HG03342 (cell line): ENCODE results near the gene DPYD.

Source experiments
- ATAC-seq: cut with Tn5 transposase; IDR thresholded peaks from one replicate; pipeline ENCODE4 v1.9.1; 2021; ENCODE audit warnings: mild to moderate bottlenecking, moderate library complexity; ENCODE audit not compliant: unreplicated experiment

The DPYD gene

DNA sequence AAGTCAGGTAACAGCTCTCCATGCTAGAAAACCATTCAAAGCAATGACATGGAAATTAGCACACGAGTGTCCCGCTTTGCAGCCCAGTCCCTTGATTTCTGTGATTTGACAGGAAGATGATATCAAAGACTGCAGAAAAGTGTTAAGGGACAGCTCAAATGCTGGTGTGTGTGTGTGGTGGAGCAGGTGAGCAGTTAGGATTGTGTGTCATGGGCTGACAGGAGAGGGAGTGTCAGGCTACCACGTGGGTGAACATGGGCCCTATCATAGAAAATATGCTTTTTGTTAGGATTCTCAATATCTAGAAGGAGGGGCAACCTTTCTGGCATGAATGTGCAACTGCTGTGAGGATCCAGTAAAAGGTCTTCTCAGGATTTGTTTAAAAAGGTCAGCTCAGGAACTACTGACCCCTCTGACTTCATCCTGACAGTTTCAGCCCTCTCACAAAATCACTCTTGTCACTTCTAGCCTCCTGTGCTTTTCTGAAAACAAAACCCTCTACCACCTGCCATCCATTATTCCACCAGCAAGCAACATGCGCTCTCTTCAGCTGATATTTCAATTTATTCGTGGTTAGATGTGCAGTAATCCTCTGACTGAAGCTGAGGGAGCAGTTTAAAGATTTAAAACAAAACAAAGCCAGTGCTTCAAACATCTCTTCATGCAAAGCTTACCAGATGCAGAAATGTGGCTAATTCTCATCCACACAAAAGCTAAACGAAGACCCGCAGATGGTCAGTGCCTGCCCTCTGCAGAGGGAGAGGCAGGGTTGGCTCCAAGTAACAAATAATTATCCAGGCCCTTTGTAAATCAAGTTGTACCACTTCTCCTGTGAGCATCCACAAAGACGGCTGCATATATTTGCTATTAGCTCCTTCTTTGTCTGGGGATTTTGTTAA is 801.3 kb downstream of the DPYD start:
- ATAC-seq, result no peak

DNA sequence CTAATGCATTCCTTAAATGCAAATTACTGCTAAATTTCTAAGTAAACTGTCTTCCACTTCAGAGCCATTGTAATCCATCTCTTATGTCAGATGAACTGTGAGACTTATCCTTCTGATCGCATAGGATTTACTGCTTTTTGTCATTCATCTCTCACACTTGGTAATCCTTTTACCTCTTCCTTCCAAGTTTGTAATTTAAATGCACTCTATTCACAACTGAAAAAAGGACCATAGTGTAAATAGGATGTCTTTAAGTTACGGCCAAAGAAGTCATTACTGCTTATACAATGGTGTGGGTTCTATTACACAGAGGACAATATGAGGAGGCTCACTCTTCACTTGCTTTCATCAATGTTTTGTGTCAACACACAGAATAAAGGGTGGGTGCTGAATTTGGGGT is 806.0 kb downstream of the DPYD start:
- no peak for ATAC-seq

- ATAC-seq, result no peak
Measured at GRCh38 chr1:97112442-97112841, 808.4 kb downstream of the DPYD start.

GRCh38 chr1:97108179-97108578 is 812.7 kb downstream of the DPYD start:
- ATAC-seq, result no peak

DNA sequence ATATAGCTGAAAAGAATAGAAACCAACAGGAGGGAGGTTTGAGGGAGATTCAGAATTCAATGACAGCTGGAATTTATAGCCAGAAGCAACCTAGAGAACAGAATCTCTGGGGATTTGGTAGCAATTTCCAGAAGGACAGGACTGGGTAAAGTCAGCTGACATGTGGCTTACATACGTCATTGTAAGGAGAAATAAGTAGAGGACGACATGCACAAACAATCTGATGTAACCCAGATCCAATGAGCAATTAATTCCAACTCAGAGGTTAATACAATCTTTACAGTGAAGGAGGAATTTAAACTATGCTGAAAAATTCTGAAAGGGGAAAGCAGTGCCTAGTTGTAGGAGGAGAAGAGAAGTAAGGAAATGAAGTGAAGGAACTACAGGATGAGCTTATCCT is 815.3 kb downstream of the DPYD start:
- ATAC-seq, result no peak

DNA sequence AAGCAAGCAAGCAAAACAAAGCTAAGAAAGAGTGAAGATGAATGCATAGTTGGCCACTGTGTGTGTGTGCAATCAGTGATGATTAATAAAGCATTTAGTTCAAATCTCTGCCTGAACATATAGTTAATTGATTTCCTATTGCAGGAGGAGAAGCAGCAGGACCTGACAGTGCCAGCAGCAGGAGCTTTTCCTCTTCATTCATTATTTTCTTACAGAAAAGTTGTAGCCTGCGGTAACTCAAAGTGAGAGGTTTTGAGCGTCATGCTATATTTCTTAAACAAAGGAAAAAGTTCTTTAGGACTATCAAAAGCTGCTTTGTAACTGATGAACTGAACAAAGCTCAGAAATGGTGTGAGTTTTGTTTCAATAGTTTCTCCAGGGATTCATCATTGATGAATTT is 819.3 kb downstream of the DPYD start:
- ATAC-seq, result no peak

DNA sequence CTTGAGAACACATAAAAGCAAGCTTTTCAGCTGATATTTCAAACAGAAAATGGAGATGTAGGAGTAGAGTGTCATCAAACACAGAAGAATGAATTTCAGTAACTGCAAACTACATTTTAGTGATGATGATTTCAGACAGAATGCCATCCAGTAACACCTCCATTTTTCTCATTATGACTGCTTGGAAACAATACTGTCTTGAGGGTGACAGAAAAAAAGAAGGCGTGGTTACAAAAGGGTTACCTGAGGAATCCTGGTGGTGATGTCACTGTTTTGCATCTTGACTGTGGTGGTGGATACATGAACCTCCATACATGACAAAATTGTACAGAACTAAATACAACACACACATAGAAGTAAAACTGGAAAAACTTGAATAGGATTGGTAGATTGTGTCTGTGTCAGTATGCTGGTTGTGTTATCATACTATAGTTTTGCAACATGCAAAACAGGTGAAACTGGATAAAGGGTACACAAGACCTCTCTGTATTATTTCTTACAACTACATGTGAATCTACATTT is 823.4 kb downstream of the DPYD start:
- ATAC-seq, result no peak

GRCh38 chr1:97095764-97096163 is 825.1 kb downstream of the DPYD start:
- no peak for ATAC-seq

GRCh38 chr1:97094247-97094972 is 826.4 kb downstream of the DPYD start:
- ATAC-seq, result no peak

DNA sequence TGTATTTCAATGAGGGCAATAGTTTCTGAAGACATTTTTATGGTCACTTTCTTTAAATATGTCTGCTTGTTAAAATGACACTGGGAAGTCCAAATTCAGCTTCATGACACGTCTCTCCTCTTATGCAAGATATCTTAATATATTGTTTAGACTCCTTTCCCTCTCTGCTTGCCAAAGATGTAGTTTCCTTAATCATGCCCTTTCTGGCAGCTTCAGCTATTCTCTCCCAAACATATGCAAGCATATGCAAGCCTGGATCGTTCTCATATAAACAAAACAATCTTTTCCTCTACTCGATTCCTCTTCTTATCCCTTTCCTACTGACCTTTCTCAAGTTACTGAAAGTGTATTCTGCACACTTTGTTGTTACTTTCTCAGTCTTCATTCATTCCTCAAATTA is 827.1 kb downstream of the DPYD start:
- ATAC-seq, result no peak

DNA sequence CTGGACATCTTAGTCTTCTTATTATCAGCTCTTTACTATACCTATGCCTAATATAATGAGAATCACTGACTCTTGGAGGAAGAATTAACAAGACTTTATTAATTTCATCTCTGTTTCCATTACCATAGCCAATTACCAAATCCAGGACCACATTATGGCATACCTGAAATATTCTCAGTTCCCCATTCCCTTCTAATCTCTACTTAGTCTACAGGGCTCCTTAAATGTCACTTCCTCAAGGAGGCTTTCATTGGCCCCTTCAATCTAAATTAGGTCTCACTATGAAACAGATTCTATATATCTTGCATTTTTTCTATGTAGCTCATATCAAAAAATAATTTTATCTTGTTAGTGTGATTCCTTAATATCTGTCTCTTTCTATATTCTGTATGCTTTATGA is 828.0 kb downstream of the DPYD start:
- ATAC-seq, result no peak

DNA sequence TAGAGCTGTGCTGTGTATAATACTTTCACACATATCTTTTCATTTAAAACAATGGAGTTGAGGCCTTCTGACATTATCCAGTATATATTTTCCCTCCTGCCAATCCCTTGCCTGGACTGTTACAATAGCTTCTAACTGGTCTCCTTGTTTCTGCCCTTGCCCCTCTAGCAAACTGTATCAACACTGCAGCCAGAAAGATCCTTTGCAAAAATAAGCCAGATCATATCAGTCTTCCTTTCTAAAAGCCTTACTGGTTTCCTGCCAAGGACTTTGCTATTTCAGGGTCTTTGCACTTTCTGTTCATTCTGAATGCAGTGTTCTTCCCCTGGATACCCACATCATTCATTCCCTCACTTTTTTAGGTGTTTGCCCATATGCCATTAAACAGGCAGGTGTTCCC is 829.2 kb downstream of the DPYD start:
- ATAC-seq, result no peak

DNA sequence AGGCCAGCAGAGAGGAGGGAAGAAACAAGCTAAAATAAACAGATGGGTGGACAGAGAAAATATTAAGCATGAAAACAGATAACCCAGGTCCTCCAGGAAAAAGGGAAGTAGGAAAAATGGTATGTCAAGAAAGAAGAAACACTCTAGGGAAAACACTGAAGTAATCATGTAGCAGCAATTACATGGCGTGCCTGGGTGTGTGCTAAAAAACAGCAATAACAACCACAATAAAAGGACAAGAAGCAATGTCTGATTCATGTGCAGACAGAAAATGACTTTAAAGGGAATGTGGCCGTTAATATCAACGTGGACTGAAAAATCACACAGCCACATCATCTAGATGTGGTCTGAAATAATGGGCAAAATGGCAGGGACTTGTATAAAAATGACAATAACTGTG is 829.6 kb downstream of the DPYD start:
- no peak for ATAC-seq

- ATAC-seq, result no peak
Measured at GRCh38 chr1:97090725-97091124, 830.1 kb downstream of the DPYD start.

DNA sequence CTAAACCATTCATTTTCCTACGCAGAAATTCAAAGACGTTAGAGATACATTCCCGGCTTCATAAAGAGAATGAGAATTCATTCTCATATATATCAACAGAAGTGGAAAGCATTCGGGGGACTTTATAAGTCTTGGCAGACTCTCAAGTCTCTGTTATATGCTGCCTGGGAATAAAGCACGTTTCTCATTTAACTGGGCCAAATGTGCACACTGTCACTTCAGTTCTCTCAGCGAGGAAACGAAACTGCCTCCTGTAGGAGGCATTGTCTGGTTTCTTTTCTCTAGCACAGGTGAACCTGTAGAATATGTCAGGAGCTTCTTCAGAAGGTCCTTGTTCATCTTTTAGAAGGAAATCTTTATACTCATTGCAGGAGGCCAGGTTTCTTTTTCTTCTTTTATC is 831.7 kb downstream of the DPYD start:
- ATAC-seq, result no peak

DNA sequence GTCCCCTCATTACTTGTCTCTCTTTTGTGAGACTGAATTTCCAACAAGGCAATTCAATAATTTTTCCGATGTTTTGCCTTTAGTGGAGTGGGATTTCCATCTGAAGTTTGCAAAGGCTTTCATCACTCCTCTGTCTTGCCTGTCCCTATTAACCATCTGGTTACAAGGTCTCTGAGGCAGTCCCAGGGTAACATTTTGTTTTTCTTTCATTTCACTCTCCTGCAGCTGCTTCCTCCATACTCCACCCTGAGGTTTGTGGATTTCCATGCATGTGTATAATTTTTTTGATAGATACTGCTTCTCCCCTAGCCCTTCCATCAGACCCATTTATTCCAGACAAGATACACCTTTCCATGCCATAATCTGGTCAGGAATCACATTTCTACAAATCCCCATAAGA is 832.4 kb downstream of the DPYD start:
- no peak for ATAC-seq

DNA sequence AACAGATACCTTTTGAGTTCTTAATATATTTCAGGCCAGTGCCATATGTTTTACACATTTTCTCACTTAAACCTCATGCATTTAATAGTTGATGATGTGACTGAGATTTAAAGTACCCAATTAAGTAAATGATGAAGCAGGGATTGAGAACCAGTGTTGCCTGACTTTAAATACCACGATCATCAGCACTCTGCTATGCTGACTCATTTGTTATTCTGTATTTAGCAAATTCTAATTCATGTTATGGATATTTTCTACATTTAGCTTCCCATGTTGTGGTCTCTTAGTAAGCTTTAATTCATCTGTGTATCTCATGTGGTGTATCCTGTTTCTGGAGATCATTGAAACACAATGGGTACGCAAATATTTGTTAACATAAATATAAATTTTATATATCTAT is 836.3 kb downstream of the DPYD start:
- no peak for ATAC-seq

DNA sequence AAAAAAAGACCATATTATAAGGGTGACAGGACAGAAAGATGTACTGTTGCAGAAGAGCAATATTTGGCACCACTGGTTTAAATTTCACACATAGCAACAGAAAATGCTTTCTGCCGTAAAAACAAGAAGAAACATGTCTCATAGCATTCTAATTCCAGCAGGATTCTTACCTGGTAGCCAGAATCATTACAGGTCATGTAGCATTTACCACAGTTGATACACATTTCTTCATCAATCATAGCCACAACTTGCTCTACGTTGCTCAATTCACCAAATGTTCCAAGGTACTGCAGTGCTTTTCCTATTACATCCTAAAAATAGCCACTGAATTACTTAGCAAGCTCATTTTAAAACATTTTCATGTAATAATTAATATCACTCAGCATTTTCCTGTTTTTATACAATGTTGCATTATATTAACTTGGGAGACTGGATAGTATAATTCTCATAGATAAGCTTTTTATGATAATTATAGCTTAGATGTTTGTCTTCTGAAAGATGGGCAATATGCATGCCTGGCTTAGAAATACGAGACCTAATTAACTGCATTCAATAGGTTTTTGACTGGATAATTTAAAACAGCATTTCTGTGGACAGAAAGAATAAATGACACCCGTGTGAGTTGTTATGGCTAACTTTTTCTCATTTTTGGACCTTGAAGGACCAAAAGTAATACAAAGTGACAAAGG is 838.5 kb downstream of the DPYD start:
- ATAC-seq, result no peak

GRCh38 chr1:97078872-97079271 is 842.0 kb downstream of the DPYD start:
- no peak for ATAC-seq

DNA sequence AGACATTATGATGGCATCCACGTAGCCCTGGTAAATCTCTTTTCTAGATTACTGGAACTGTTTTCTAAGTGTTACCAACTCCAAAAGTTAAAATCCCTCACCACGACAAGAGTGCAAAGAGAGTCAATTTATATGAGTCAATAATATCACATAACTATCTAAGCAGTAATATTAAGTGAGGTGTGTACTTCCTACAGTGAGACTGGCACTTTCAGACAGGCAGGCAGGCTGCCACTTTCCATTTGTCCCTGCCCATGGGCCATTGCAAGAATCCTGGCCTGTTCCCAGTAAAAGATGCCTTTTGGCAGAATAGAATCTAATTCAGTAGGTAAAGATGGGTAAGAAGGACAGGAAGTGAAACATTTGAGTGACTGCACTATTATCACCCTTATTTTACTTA is 843.6 kb downstream of the DPYD start:
- ATAC-seq, result no peak

GRCh38 chr1:97074771-97075170 is 846.1 kb downstream of the DPYD start:
- ATAC-seq, result no peak

DNA sequence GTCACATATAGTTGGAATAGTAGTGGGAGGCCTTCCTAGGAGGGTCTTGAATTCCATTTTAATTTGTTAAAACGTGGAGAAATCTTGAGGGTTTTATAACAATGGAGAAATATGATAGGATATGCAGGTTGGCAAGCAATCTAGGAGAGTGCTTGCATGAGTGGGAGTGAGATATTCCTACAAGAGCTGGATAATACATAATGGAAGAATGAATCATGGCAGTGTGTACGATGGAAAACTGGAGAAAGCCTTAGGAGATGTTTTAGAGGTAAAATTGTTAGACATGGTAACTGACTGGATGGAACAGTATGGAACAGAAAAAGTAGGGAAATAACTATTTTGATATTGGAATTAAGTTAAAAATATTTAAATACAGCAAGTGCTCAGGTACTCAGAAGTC is 846.9 kb downstream of the DPYD start:
- no peak for ATAC-seq
